ENCODE data around the gene UBE2E1.
A peak's percentile ranks its signal among the peaks of the same experiment; 100 is the strongest.
"Not testable (repeated sequence)": the region's sequence is repeated elsewhere in the genome, so short reads cannot be mapped to it uniquely, and the experiment has no call there.

Gene UBE2E1

GRCh38 chr3:23845326-23846216, 39.8 kb downstream of the UBE2E1 start:
- no peak for DNase-seq (ENCODE audit: low read depth)
- no peak overlapping the region for H3K4me3 ChIP-seq (ENCODE audit: low read length)
- TF ChIP-seq, protein P1, sequence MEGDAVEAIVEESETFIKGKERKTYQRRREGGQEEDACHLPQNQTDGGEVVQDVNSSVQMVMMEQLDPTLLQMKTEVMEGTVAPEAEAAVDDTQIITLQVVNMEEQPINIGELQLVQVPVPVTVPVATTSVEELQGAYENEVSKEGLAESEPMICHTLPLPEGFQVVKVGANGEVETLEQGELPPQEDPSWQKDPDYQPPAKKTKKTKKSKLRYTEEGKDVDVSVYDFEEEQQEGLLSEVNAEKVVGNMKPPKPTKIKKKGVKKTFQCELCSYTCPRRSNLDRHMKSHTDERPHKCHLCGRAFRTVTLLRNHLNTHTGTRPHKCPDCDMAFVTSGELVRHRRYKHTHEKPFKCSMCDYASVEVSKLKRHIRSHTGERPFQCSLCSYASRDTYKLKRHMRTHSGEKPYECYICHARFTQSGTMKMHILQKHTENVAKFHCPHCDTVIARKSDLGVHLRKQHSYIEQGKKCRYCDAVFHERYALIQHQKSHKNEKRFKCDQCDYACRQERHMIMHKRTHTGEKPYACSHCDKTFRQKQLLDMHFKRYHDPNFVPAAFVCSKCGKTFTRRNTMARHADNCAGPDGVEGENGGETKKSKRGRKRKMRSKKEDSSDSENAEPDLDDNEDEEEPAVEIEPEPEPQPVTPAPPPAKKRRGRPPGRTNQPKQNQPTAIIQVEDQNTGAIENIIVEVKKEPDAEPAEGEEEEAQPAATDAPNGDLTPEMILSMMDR (conservative IDR thresholded peaks at IDR 0.05; ENCODE audit: low read length), result no peak

- H3K4me3 ChIP-seq (ENCODE audit: low read length); DNase-seq (ENCODE audit: low read depth): not testable (repeated sequence)
Measured at GRCh38 chr3:23849462-23849861, 43.7 kb downstream of the UBE2E1 start.

GRCh38 chr3:23856286-23856685, 50.5 kb downstream of the UBE2E1 start:
- no peak overlapping the region for H3K4me3 ChIP-seq (ENCODE audit: low read length)
- DNase-seq (ENCODE audit: low read depth), result no peak
- TF ChIP-seq, protein P1 (conservative IDR thresholded peaks at IDR 0.05; ENCODE audit: low read length), result no peak

- TF ChIP-seq, protein P1 (conservative IDR thresholded peaks at IDR 0.05; ENCODE audit: low read length), result no peak
- DNase-seq (ENCODE audit: low read depth), result peak; percentile 36
- no peak overlapping the region for H3K4me3 ChIP-seq (ENCODE audit: low read length)
Measured at GRCh38 chr3:23859012-23859743, 53.4 kb downstream of the UBE2E1 start.

- TF ChIP-seq, protein P1 (conservative IDR thresholded peaks at IDR 0.05; ENCODE audit: low read length), result no peak
- no peak overlapping the region for H3K4me3 ChIP-seq (ENCODE audit: low read length)
- DNase-seq (ENCODE audit: low read depth), result no peak
Measured at GRCh38 chr3:23859839-23860382, 54.2 kb downstream of the UBE2E1 start.

DNA sequence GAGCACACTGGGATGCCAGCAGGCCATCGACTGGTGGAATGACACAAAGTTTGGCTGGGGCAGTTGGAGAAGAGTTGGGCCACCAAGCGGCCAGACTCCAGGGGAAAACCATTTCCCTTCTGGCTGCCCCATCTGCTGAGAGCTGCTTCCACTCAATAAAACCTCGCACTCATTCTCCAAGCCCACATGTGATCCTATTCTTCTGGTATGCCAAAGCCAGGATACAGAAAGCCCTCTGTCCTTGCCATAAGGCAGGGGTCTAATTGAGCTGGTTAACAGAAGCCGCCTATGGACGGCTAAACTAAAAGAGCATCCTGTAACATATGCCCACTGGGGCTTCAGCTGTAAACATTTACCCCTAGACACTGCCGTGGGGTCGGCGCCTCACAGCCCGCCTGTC, 55.9 kb downstream of the UBE2E1 start:
- no peak overlapping the region for H3K4me3 ChIP-seq (ENCODE audit: low read length)
- TF ChIP-seq, protein P1 (conservative IDR thresholded peaks at IDR 0.05; ENCODE audit: low read length), result no peak
- DNase-seq (ENCODE audit: low read depth), result no peak

- DNase-seq (ENCODE audit: low read depth), result no peak
- TF ChIP-seq, protein P1 (conservative IDR thresholded peaks at IDR 0.05; ENCODE audit: low read length), result no peak
- no peak overlapping the region for H3K4me3 ChIP-seq (ENCODE audit: low read length)
Measured at GRCh38 chr3:23863060-23863459, 57.3 kb downstream of the UBE2E1 start.

All from AG10803 (cell line).